ENCODE measurements around the gene PDE6G.
A peak's percentile ranks its signal among the peaks of the same experiment; 100 is the strongest.
"Not testable (repeated sequence)": the region's sequence is repeated elsewhere in the genome, so short reads cannot be mapped to it uniquely, and the experiment has no call there.

Gene PDE6G

GRCh38 chr17:81630274-81630673 is 26.1 kb downstream of the PDE6G start:
- no peak for DNase-seq

GRCh38 chr17:81621494-81622130 is 34.7 kb downstream of the PDE6G start:
- no peak for DNase-seq

- not testable (repeated sequence) for DNase-seq
These were observed 38.0 kb downstream of the PDE6G start for GRCh38 chr17:81618307-81618706.

- DNase-seq, result no peak
These were observed 39.5 kb downstream of the PDE6G start for GRCh38 chr17:81616877-81617276.

- no peak for DNase-seq
These were observed 40.9 kb downstream of the PDE6G start for GRCh38 chr17:81615401-81615930.

GRCh38 chr17:81612172-81612970 is 44.0 kb downstream of the PDE6G start:
- no peak for DNase-seq

GRCh38 chr17:81609541-81610311 is 46.6 kb downstream of the PDE6G start:
- no peak for DNase-seq

- no peak for DNase-seq
These were observed 47.7 kb downstream of the PDE6G start for GRCh38 chr17:81608605-81609004.

GRCh38 chr17:81608082-81608481 is 48.3 kb downstream of the PDE6G start:
- DNase-seq, result no peak

- DNase-seq, result no peak
These were observed 48.9 kb downstream of the PDE6G start for GRCh38 chr17:81607431-81607830.

- DNase-seq, result no peak
These were observed 52.3 kb downstream of the PDE6G start for GRCh38 chr17:81603846-81604610.

GRCh38 chr17:81601525-81602120 is 54.7 kb downstream of the PDE6G start:
- peak; percentile 45 to 72 for DNase-seq
